ENCODE data around the gene VAV2. TPM values are rescaled to one million over a fixed set of nuclear protein-coding genes. Genes with fewer than 3 reads are reported as not detected.
A peak's percentile ranks its signal among the peaks of the same experiment; 100 is the strongest.

Gene VAV2
- total and polyA plus RNA-seq, 2 of the 4 experiments (the other 2 are of a cell fraction): 10.8 to 13.4 TPM

DNA sequence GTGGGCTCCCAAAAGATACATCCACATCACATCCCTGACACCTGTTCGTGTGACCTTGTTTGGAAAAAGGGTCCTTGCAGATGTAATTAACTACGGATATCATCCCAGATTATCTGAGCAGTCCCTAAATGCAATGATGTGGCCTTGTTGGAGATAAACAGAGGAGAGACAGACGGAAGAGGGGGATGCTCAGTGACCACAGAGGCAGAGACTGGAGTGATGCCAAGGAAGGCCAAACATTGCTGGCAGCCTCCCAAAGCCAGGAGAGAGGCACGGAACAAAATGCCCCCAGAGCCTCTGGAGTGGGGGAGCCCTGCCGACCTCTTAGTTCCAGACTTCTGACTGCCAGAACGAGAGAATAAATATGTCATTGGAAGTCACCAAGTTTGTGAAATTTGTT is 15.0 kb upstream of the VAV2 start:
- no peak for ATAC-seq (ENCODE audit: low read depth)
- Histone ChIP-seq H2AK9ac (replicated peaks; ENCODE audit: low read depth, low read length, poor library complexity) (no peak overlapping the region), H3K56ac (ENCODE audit: extremely low read depth, insufficient read depth, low read length) (no peak overlapping the region), H3K14ac (replicated peaks; ENCODE audit: low read depth, low read length) (no peak overlapping the region), H2BK5ac (ENCODE audit: low read depth, low read length, poor library complexity, severe bottlenecking) (no peak overlapping the region), H3K9ac (ENCODE audit: low read depth, low read length) (no peak overlapping the region), H3K4me1 (ENCODE audit: control insufficient read depth, insufficient read depth, low read length) (no peaks in the 10 kb centered on the region; the same call in 1 of the 2 replicates), H4K5ac (ENCODE audit: low read depth, low read length) (no peak overlapping the region), H3K79me1 (ENCODE audit: low read depth in 1 of 2, low read length in 2 of 2) (no peaks in the 10 kb centered on the region), H3K4me3 (ENCODE audit: insufficient read depth, low read depth, low read length) (no peak overlapping the region), H3K27ac (ENCODE audit: insufficient read depth, low read length) (no peak overlapping the region), H4K91ac (ENCODE audit: insufficient read depth, low read depth, low read length) (no peak overlapping the region), H3K18ac (ENCODE audit: low read depth, low read length) (no peak overlapping the region), H2BK120ac (ENCODE audit: low read depth, low read length) (no peak overlapping the region), H4K20me1 (ENCODE audit: insufficient read depth, low read length) (no peaks in the 10 kb centered on the region), H2BK20ac (ENCODE audit: low read depth, low read length) (no peak overlapping the region), H2AFZ (replicated peaks; ENCODE audit: low read length, poor library complexity) (peak overlapping the region; percentile 37), H3K9me1 (ENCODE audit: insufficient read depth, low read length) (no peaks in the 10 kb centered on the region; the same call in 1 of the 2 replicates), H3K27me3 (ENCODE audit: control insufficient read depth, insufficient read depth, low read length) (peaks cover 5% of the 10 kb centered on the region; the same call in 1 of the 2 replicates), H3K4ac (ENCODE audit: low read depth, low read length) (no peak overlapping the region), H2AK5ac (ENCODE audit: low read depth, low read length) (no peak overlapping the region), H4K8ac (ENCODE audit: low read depth in 2 of 2, low read length in 2 of 2) (no peak overlapping the region), H3K36me3 (ENCODE audit: control insufficient read depth, insufficient read depth, low read length) (no peaks in the 10 kb centered on the region), H2BK15ac (ENCODE audit: low read depth, low read length) (no peak overlapping the region), H3K4me2 (ENCODE audit: low read depth, low read length) (no peak overlapping the region), H3K23ac (ENCODE audit: low read depth, low read length) (no peak overlapping the region), H3K9me3 (ENCODE audit: control insufficient read depth, insufficient read depth, low read length) (peaks cover 2% of the 10 kb centered on the region; the same call in 1 of the 2 replicates)
- 0% methylated on average over 2 of the region's 6 CpGs; no CpG with 5 or more reads in 1 of the 2 experiments for WGBS, 2 experiments (ENCODE audit: extremely low coverage in 2 of 2, insufficient read length in 1 of 2)
- no TSS peak for BruUV-seq (replicated peaks)
- CTCF ChIA-PET: no interaction called here
- no peak for TF ChIP-seq CTCF (conservative IDR thresholded peaks at IDR 0.05; ENCODE audit: low read depth, low read length)
- no peak for TF ChIP-seq CHD1 (IDR thresholded peaks at IDR 0.05; ENCODE audit: low read depth, low read length)
- no peak for TF ChIP-seq SMC3 (IDR thresholded peaks at IDR 0.05; ENCODE audit: low read depth, low read length)
- no peak for TF ChIP-seq CEBPB (IDR thresholded peaks at IDR 0.05; ENCODE audit: low read depth, low read length)
- no peak for TF ChIP-seq MXI1 (IDR thresholded peaks at IDR 0.05; ENCODE audit: borderline replicate concordance, low read depth, low read length)
- TF ChIP-seq FOS (IDR thresholded peaks at IDR 0.05; ENCODE audit: low read depth, low read length): no peak
- TF ChIP-seq MAZ (IDR thresholded peaks at IDR 0.05; ENCODE audit: borderline replicate concordance, low read depth, low read length): no peak
- in situ Hi-C loops (cut with MboI; ENCODE audit: low sequenced_read_pairs): no loop called here
- dilution Hi-C loops (cut with HindIII; ENCODE audit: low sequenced_read_pairs, unreplicated experiment): loop anchor here (25.0 kb wide), 1 partner anchor 220 kb away; no protein-coding TSS in a partner anchor
- intact Hi-C loops (cut with micrococcal nuclease): no loop called here
- DNase-seq: no peak
- POLR2A ChIA-PET (ENCODE audit: unreplicated experiment): no interaction called here
